ENCODE measurements around the gene MPO.

GRCh38 chr17:58325289-58325726 is 44.6 kb upstream of the MPO start:
- TF ChIP-seq POLR2A (IDR thresholded peaks at IDR 0.05) (no peak), CTCF (IDR thresholded peaks at IDR 0.05) (no peak)

Data from ovary (tissue), 3 donors.